ENCODE results near the gene GLE1.

DNA sequence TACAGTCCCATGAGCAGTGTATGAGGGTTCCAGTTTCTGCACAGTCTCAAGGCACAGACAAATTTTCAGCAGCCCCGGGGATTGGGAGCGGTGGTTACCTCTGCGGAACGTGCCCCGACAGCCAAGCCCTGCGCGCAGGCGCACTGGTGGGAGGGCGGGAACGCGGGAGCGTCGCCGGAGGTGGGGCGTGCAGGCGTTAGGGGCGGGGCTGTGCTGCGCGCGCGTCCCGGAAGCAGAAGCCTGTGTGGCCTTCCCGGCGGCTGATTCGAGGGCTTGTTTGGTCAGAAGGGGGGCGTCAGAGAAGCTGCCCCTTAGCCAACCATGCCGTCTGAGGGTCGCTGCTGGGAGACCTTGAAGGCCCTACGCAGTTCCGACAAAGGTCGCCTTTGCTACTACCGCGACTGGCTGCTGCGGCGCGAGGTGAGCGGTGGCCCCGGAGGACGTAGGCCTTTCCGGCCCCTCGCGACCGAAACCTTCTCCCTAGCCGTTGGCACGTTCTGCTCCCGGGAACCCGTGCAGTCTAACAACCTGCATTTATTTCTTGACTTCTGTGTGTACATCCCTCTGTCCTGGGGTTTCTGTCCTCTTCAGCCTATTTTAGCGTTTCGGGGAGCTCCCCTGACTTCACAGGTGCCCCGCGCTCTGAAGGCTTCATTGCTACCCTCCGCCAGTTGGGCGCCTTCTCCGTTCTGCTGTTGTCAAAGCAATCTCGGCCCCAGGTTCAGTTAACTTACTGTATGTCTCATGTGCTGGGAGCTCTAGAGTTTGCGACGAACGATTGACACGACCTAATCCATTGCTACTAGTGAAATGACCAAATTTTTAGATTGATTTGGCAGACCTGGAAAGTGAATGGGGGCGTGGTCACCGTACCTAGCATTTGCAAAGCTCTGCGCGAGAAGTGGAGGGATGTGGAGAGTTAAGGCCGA, at the start of gene GLE1:
- TF ChIP-seq, protein P1, sequence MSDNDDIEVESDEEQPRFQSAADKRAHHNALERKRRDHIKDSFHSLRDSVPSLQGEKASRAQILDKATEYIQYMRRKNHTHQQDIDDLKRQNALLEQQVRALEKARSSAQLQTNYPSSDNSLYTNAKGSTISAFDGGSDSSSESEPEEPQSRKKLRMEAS (IDR thresholded peaks at IDR 0.05; ENCODE audit: insufficient read depth, insufficient read length), result no peak
- TF ChIP-seq EZH2 (IDR thresholded peaks at IDR 0.05; ENCODE audit: borderline replicate concordance, low read depth, low read length, severe bottlenecking) (no peak), FOS (IDR thresholded peaks at IDR 0.05; ENCODE audit: borderline replicate concordance, insufficient read depth, low read length) (no peak)
- TF ChIP-seq, protein P2, sequence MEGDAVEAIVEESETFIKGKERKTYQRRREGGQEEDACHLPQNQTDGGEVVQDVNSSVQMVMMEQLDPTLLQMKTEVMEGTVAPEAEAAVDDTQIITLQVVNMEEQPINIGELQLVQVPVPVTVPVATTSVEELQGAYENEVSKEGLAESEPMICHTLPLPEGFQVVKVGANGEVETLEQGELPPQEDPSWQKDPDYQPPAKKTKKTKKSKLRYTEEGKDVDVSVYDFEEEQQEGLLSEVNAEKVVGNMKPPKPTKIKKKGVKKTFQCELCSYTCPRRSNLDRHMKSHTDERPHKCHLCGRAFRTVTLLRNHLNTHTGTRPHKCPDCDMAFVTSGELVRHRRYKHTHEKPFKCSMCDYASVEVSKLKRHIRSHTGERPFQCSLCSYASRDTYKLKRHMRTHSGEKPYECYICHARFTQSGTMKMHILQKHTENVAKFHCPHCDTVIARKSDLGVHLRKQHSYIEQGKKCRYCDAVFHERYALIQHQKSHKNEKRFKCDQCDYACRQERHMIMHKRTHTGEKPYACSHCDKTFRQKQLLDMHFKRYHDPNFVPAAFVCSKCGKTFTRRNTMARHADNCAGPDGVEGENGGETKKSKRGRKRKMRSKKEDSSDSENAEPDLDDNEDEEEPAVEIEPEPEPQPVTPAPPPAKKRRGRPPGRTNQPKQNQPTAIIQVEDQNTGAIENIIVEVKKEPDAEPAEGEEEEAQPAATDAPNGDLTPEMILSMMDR (IDR thresholded peaks at IDR 0.05; ENCODE audit: extremely low read depth in 1 of 2, insufficient read depth in 1 of 2, low read depth in 1 of 2, low read length in 2 of 2), result no peak

Data from endothelial cell of umbilical vein (primary cell).